Activated B cell treated with CpG ODN at 0.5 μM for 24 hours (primary cell): ENCODE data around the gene FAM187B. TPM values are rescaled to one million over a fixed set of nuclear protein-coding genes. Genes with fewer than 3 reads are reported as not detected.
A peak's percentile ranks its signal among the peaks of the same experiment; 100 is the strongest.

Source experiments
- ATAC-seq: fragments of 200-7000 bp; cut with Tn5 transposase; one replicate; pipeline ENCODE4 v1.10.0; 2021; ENCODE audit warnings: low read depth, mild to moderate bottlenecking, moderate library complexity
- CTCF ChIA-PET: fragments of 350-600 bp; sonication (Branson Sonifier 250); formaldehyde crosslinking; loops from one replicate; lab custom pipeline; 2021; ENCODE audit warnings: antibody characterized with exemption; lab: Charles Lee
- POLR2A ChIA-PET: fragments of 350-600 bp; sonication (Branson Sonifier 250); formaldehyde crosslinking; loops from one replicate; lab custom pipeline; 2021; ENCODE audit warnings: antibody characterized with exemption; lab: Charles Lee
- DNase-seq: peaks from one replicate; pipeline ENCODE4 v3.0.0; 2022
- H3K27ac Mint-ChIP-seq: one replicate; pipeline ENCODE4 v1.8.0; 2020; ENCODE audit warnings: mixed read lengths
- H3K27me3 Mint-ChIP-seq: one replicate; pipeline ENCODE4 v1.8.0; 2021; ENCODE audit warnings: mixed read lengths
- H3K36me3 Mint-ChIP-seq: one replicate; pipeline ENCODE4 v1.8.0; 2021; ENCODE audit warnings: low read depth, mixed read lengths
- H3K4me1 Mint-ChIP-seq: one replicate; pipeline ENCODE4 v1.8.0; 2021; ENCODE audit warnings: mixed read lengths
- H3K4me3 Mint-ChIP-seq: one replicate; pipeline ENCODE4 v1.8.0; 2020; ENCODE audit warnings: mild to moderate bottlenecking, mixed read lengths
- H3K9me3 Mint-ChIP-seq: one replicate; pipeline ENCODE4 v1.8.0; 2020; ENCODE audit warnings: mixed read lengths
- CTCF ChIP-seq: fragments of 200-600 bp; IDR thresholded peaks from one replicate; pipeline ENCODE4 v1.8.0; 2022; ENCODE audit warnings: antibody characterized with exemption, mild to moderate bottlenecking
- intact Hi-C: fragments of 100-400 bp; cut with micrococcal nuclease; formaldehyde crosslinking; loops from one replicate; pipeline ENCODE4 v1.15.1; 2024
- total RNA-seq: library from RNA; stranded (reverse); gene quantifications from 2 replicates; pipeline ENCODE4 v1.2.3, GENCODE V29; 2022

Gene FAM187B
- total RNA-seq, 1 donor from 2014 or later: not detected

- Mint-ChIP-seq H3K36me3 (peaks cover 18% of the 10 kb centered on the region), H3K27me3 (no peaks in the 10 kb centered on the region), H3K27ac (peak overlapping the region; percentile 50), H3K9me3 (no peaks in the 10 kb centered on the region), H3K4me3 (no peak overlapping the region), H3K4me1 (peaks cover 34% of the 10 kb centered on the region)
- TF ChIP-seq CTCF: no peak
- CTCF ChIA-PET: no interaction called here
- POLR2A ChIA-PET: interaction anchor here (0.7 to 2.0 kb wide), 4 partner anchors 29 to 109 kb away, joined by 3 to 5 read pairs (median 3); no protein-coding TSS in a partner anchor
- peak; percentile 6 for DNase-seq
- intact Hi-C loops: no loop called here
- ATAC-seq: no peak
Observed at GRCh38 chr19:35262101-35262761, 33.7 kb upstream of the FAM187B start.

GRCh38 chr19:35261356-35262100, 33.0 kb upstream of the FAM187B start:
- intact Hi-C loops: no loop called here
- peak overlapping the region; percentile 50 for H3K27ac Mint-ChIP-seq
- peak; percentile 12 for DNase-seq
- no peaks in the 10 kb centered on the region for H3K9me3 Mint-ChIP-seq
- H3K27me3 Mint-ChIP-seq: no peaks in the 10 kb centered on the region
- no peak overlapping the region for H3K4me3 Mint-ChIP-seq
- TF ChIP-seq CTCF: no peak
- ChIA-PET CTCF (no interaction called here), POLR2A (interaction anchor here (0.6 to 2.0 kb wide), 5 partner anchors 12 to 108 kb away, joined by 3 to 5 read pairs (median 3); no protein-coding TSS in a partner anchor)
- H3K4me1 Mint-ChIP-seq: peaks cover 32% of the 10 kb centered on the region
- ATAC-seq: no peak
- peaks cover 18% of the 10 kb centered on the region for H3K36me3 Mint-ChIP-seq

- TF ChIP-seq CTCF: no peak
- Mint-ChIP-seq H3K27me3 (no peaks in the 10 kb centered on the region), H3K36me3 (peaks cover 12% of the 10 kb centered on the region), H3K4me1 (peaks cover 28% of the 10 kb centered on the region), H3K27ac (no peak overlapping the region), H3K4me3 (no peak overlapping the region), H3K9me3 (no peaks in the 10 kb centered on the region)
- intact Hi-C loops: no loop called here
- POLR2A ChIA-PET: interaction anchor here (2.0 kb wide), 1 partner anchor 107 kb away, joined by 5 read pairs; no protein-coding TSS in a partner anchor
- peak; percentile 5 for DNase-seq
- no peak for ATAC-seq
- CTCF ChIA-PET: no interaction called here
Observed at GRCh38 chr19:35260694-35261304, 32.3 kb upstream of the FAM187B start.

GRCh38 chr19:35257113-35257461, 28.5 kb upstream of the FAM187B start:
- Mint-ChIP-seq H3K27ac (no peak overlapping the region), H3K36me3 (peaks cover 19% of the 10 kb centered on the region), H3K4me3 (no peak overlapping the region), H3K4me1 (peaks cover 3% of the 10 kb centered on the region), H3K9me3 (no peaks in the 10 kb centered on the region), H3K27me3 (no peaks in the 10 kb centered on the region)
- ATAC-seq: no peak
- ChIA-PET CTCF (no interaction called here), POLR2A (interaction anchor here (3.2 kb wide), 1 partner anchor 10 kb away, joined by 13 read pairs; no protein-coding TSS in a partner anchor)
- DNase-seq: no peak
- no peak for TF ChIP-seq CTCF
- intact Hi-C loops: no loop called here

DNA sequence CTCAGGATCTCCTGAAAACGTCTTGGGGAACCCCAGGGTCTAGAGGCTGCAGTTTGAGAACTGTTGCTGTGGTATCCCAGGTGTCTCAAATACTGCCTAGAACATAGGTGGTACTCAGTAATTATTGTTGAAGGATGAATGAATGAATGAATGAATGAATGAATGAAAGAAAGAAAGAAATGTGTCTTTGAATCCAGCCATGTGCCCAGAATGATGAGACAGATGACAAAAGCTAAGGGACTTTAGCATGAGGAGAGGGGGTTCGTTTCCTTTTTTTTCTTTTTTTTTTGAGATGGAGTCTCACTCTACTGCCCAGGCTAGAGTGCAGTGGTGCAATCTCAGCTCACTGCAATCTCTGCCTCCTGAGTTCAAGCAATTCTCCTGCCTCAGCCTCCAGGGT, 28.0 kb upstream of the FAM187B start:
- no peak for TF ChIP-seq CTCF
- H3K27ac Mint-ChIP-seq: no peak overlapping the region
- intact Hi-C loops: no loop called here
- peaks cover 21% of the 10 kb centered on the region for H3K36me3 Mint-ChIP-seq
- no peak for DNase-seq
- H3K9me3 Mint-ChIP-seq: no peaks in the 10 kb centered on the region
- H3K4me3 Mint-ChIP-seq: no peak overlapping the region
- ATAC-seq: no peak
- POLR2A ChIA-PET: interaction anchor here (0.6 to 3.2 kb wide), 3 partner anchors 10 to 170 kb away, joined by 3 to 13 read pairs (median 5); no protein-coding TSS in a partner anchor
- peaks cover 3% of the 10 kb centered on the region for H3K4me1 Mint-ChIP-seq
- H3K27me3 Mint-ChIP-seq: no peaks in the 10 kb centered on the region
- CTCF ChIA-PET: no interaction called here
